ENCODE data around the gene ERCC6L2.

Gene ERCC6L2

DNA sequence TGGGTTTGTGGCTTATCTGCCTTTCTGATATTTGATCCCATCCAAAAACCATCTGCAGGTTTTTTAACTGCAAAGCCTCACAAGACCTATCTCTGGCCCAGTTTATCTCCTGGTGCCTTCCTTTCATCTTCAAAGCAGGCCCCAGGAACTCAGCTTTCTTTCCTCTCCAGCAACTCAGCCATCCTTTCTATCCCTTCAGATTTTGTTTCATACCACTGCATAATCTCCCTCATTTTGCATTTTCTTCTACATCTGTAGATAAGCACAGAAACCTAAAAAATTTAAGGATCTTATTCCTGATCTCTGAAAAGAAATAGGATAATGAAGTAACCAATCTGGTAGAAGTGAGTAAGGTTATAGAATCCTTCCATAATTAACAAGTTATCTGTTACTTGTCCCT lies 19.5 kb upstream of the ERCC6L2 start:
- Histone ChIP-seq H3K9ac (ENCODE audit: low read length) (no peak overlapping the region), H3K4me1 (ENCODE audit: low read length) (peaks cover 83% of the 10 kb centered on the region), H3K9me3 (ENCODE audit: insufficient read depth, low read length) (no peaks in the 10 kb centered on the region), H4K20me1 (ENCODE audit: insufficient read depth, low read length) (no peaks in the 10 kb centered on the region), H3K4me3 (ENCODE audit: low read length) (no peak overlapping the region), H3K79me2 (ENCODE audit: low read length) (peaks cover 25% of the 10 kb centered on the region), H3K27ac (ENCODE audit: low read length) (peak overlapping the region; percentile 89; the same call in 1 of the 2 replicates), H3K27me3 (ENCODE audit: low read depth, low read length) (no peaks in the 10 kb centered on the region), H3K4me2 (ENCODE audit: low read length) (peak overlapping the region; percentile 91; the same call in 1 of the 2 replicates), H3K36me3 (replicated peaks; ENCODE audit: low read depth, low read length) (peaks cover 10% of the 10 kb centered on the region), H2AFZ (ENCODE audit: low read depth, low read length) (no peak overlapping the region)
- TF ChIP-seq, protein P1, sequence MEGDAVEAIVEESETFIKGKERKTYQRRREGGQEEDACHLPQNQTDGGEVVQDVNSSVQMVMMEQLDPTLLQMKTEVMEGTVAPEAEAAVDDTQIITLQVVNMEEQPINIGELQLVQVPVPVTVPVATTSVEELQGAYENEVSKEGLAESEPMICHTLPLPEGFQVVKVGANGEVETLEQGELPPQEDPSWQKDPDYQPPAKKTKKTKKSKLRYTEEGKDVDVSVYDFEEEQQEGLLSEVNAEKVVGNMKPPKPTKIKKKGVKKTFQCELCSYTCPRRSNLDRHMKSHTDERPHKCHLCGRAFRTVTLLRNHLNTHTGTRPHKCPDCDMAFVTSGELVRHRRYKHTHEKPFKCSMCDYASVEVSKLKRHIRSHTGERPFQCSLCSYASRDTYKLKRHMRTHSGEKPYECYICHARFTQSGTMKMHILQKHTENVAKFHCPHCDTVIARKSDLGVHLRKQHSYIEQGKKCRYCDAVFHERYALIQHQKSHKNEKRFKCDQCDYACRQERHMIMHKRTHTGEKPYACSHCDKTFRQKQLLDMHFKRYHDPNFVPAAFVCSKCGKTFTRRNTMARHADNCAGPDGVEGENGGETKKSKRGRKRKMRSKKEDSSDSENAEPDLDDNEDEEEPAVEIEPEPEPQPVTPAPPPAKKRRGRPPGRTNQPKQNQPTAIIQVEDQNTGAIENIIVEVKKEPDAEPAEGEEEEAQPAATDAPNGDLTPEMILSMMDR (IDR thresholded peaks at IDR 0.05; ENCODE audit: low read depth, low read length) = no peak
- TF ChIP-seq EZH2phosphoT487 (IDR thresholded peaks at IDR 0.05; ENCODE audit: low read depth) = no peak

DNA sequence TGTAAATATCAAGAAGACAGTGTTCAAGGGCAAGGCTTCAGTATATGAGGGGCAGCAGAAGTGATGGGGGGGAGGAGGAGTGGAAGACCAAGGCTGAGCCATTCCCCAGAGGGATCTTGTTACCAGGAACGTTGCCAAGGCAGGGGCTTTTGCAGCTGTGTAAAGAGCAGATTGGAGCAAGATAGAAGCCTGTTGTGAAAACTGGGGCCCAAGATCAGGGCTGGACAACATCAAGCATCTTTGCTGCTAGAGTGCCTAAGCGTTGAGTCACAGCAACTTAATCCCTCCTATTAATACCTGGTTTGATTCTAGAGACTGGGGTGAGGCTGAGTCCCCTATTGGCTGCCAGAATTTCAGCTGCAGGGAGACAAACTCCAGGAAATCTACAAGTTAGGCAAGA lies 18.4 kb upstream of the ERCC6L2 start:
- Histone ChIP-seq H3K36me3 (replicated peaks; ENCODE audit: low read depth, low read length) (peaks cover 17% of the 10 kb centered on the region), H3K27me3 (ENCODE audit: low read depth, low read length) (no peaks in the 10 kb centered on the region), H3K9me3 (ENCODE audit: insufficient read depth, low read length) (peaks cover 8% of the 10 kb centered on the region; the same call in 1 of the 2 replicates), H4K20me1 (ENCODE audit: insufficient read depth, low read length) (no peaks in the 10 kb centered on the region), H3K4me1 (ENCODE audit: low read length) (peaks cover 75% of the 10 kb centered on the region), H3K79me2 (ENCODE audit: low read length) (peaks cover 25% of the 10 kb centered on the region), H3K4me3 (ENCODE audit: low read length) (peak overlapping the region; percentile 37; the same call in 1 of the 2 replicates), H3K4me2 (ENCODE audit: low read length) (peak overlapping the region; percentile 83), H3K9ac (ENCODE audit: low read length) (peak overlapping the region; percentile 52; the same call in 1 of the 2 replicates), H2AFZ (ENCODE audit: low read depth, low read length) (no peak overlapping the region), H3K27ac (ENCODE audit: low read length) (peak overlapping the region; percentile 89)
- TF ChIP-seq, protein P1 (IDR thresholded peaks at IDR 0.05; ENCODE audit: low read depth, low read length) = no peak
- TF ChIP-seq EZH2phosphoT487 (IDR thresholded peaks at IDR 0.05; ENCODE audit: low read depth) = no peak

DNA sequence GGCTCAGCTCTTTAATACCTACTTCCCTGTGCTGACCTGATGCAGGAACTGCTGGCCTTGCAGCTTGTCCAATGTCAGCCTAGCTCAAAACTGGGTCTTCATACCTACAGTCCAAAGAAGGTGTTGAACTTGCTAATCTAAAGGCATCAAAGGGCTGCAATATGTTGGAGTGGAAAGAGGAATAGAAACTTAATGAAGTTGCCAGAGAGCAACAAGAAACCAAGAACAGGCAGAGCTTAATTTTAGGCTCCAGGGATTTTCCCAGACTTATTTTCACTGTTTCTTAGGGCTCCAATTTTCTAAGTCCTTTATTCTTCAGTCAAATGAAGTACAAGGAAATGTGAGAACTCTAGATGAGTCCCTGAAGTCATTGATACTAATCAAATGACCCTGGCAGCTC lies 17.6 kb upstream of the ERCC6L2 start:
- Histone ChIP-seq H3K27me3 (ENCODE audit: low read depth, low read length) (no peaks in the 10 kb centered on the region), H2AFZ (ENCODE audit: low read depth, low read length) (no peak overlapping the region), H3K4me3 (ENCODE audit: low read length) (peak overlapping the region; percentile 53), H3K4me2 (ENCODE audit: low read length) (peak overlapping the region; percentile 83), H3K9ac (ENCODE audit: low read length) (peak overlapping the region; percentile 63), H3K9me3 (ENCODE audit: insufficient read depth, low read length) (peaks cover 13% of the 10 kb centered on the region; the same call in 1 of the 2 replicates), H3K79me2 (ENCODE audit: low read length) (peaks cover 25% of the 10 kb centered on the region), H4K20me1 (ENCODE audit: insufficient read depth, low read length) (no peaks in the 10 kb centered on the region), H3K27ac (ENCODE audit: low read length) (peak overlapping the region; percentile 89), H3K36me3 (replicated peaks; ENCODE audit: low read depth, low read length) (peaks cover 23% of the 10 kb centered on the region), H3K4me1 (ENCODE audit: low read length) (peaks cover 71% of the 10 kb centered on the region)
- no peak for TF ChIP-seq EZH2phosphoT487 (IDR thresholded peaks at IDR 0.05; ENCODE audit: low read depth)
- TF ChIP-seq, protein P1 (IDR thresholded peaks at IDR 0.05; ENCODE audit: low read depth, low read length) = no peak

DNA sequence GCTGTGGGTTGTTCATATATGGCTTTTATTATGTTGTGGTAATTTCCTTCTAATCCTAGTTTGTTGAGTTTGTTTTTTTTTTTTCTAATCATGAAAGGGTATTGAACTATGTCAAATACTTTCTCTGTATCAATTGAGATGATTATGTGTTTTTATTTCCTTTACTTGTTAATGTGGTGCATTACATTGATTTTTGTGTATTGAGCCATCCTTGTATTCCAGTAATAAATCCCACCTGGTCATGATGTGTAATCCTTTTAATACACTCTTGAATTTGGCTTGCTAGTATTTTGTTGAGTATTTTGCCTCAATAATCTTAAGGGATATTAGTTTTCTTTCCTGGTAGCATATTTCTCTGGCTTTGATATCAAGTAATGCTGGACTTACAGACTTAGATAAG lies 13.1 kb upstream of the ERCC6L2 start:
- H3K36me3 ChIP-seq (replicated peaks; ENCODE audit: low read depth, low read length) = peaks cover 40% of the 10 kb centered on the region
- H4K20me1 ChIP-seq (ENCODE audit: insufficient read depth, low read length) = no peaks in the 10 kb centered on the region
- TF ChIP-seq EZH2phosphoT487 (IDR thresholded peaks at IDR 0.05; ENCODE audit: low read depth) = no peak
- TF ChIP-seq, protein P1 (IDR thresholded peaks at IDR 0.05; ENCODE audit: low read depth, low read length) = no peak
- H2AFZ ChIP-seq (ENCODE audit: low read depth, low read length) = no peak overlapping the region
- peaks cover 13% of the 10 kb centered on the region; the same call in 1 of the 2 replicates for H3K9me3 ChIP-seq (ENCODE audit: insufficient read depth, low read length)
- peaks cover under 1% of the 10 kb centered on the region; the same call in 1 of the 2 replicates for H3K79me2 ChIP-seq (ENCODE audit: low read length)
- H3K4me1 ChIP-seq (ENCODE audit: low read length) = peaks cover 40% of the 10 kb centered on the region
- no peak overlapping the region for H3K4me3 ChIP-seq (ENCODE audit: low read length)
- H3K27ac ChIP-seq (ENCODE audit: low read length) = no peak overlapping the region
- no peaks in the 10 kb centered on the region for H3K27me3 ChIP-seq (ENCODE audit: low read depth, low read length)
- no peak overlapping the region for H3K9ac ChIP-seq (ENCODE audit: low read length)
- H3K4me2 ChIP-seq (ENCODE audit: low read length) = no peak overlapping the region
